Osteoblast (primary cell): Measurements from ENCODE around the gene SURF1. TPM values are rescaled to one million over a fixed set of nuclear protein-coding genes. Genes with fewer than 3 reads are reported as not detected.

Experiments
- DNase-seq: peaks from one replicate; pipeline ENCODE4 v3.0.0; 2011; ENCODE audit warnings: low spot score, mixed read lengths; ENCODE audit not compliant: insufficient read length; ENCODE audit errors: missing footprints
- H2AFZ ChIP-seq: 2 replicates; pipeline ENCODE4 v1.6.0; 2011; ENCODE audit warnings: mild to moderate bottlenecking, low read length
- H3K27ac ChIP-seq: 2 replicates; pipeline ENCODE4 v1.5.1; 2011; ENCODE audit warnings: mild to moderate bottlenecking, low read depth, low read length, moderate library complexity
- H3K27me3 ChIP-seq: 2 replicates; pipeline ENCODE4 v1.6.0; 2012; ENCODE audit warnings: mild to moderate bottlenecking, control low read depth, inconsistent platforms, low read length, moderate library complexity; ENCODE audit not compliant: insufficient read depth
- H3K36me3 ChIP-seq: 2 replicates; pipeline ENCODE4 v1.5.1; 2011; ENCODE audit warnings: mild to moderate bottlenecking, low read length, control low read depth, moderate library complexity; ENCODE audit not compliant: insufficient read depth
- H3K4me1 ChIP-seq: 2 replicates; pipeline ENCODE4 v1.5.1; 2011; ENCODE audit warnings: mild to moderate bottlenecking, low read length, control low read depth, moderate library complexity; ENCODE audit not compliant: insufficient read depth
- H3K4me2 ChIP-seq: 2 replicates; pipeline ENCODE4 v1.6.0; 2011; ENCODE audit warnings: mild to moderate bottlenecking, low read length; ENCODE audit not compliant: insufficient read depth
- H3K4me3 ChIP-seq: fragments of 200-600 bp; sonication (generic); 3 replicates; pipeline ENCODE4 v1.5.1; 2012; ENCODE audit warnings: mild to moderate bottlenecking, low read length, inconsistent platforms; ENCODE audit not compliant: insufficient read depth
- H3K79me2 ChIP-seq: 2 replicates; pipeline ENCODE4 v1.6.0; 2012; ENCODE audit warnings: mild to moderate bottlenecking, low read length, control low read depth, inconsistent platforms; ENCODE audit not compliant: insufficient read depth
- H3K9me3 ChIP-seq: 2 replicates; pipeline ENCODE4 v1.5.1; 2011; ENCODE audit warnings: low read depth, low read length, control low read depth
- H4K20me1 ChIP-seq: 2 replicates; pipeline ENCODE4 v1.6.0; 2012; ENCODE audit warnings: mild to moderate bottlenecking, low read length, control low read depth; ENCODE audit not compliant: insufficient read depth
- CTCF ChIP-seq: IDR thresholded peaks from 2 replicates; pipeline ENCODE4 v1.5.1; 2011; ENCODE audit warnings: mild to moderate bottlenecking, low read depth, low read length, moderate library complexity; ENCODE audit errors: extremely low read depth
- total RNA-seq: library from RNA; depleted of rRNA; stranded (reverse); fragments of >200 nt; gene quantifications from 2 replicates; pipeline ENCODE4 v1.2.3, GENCODE V29; 2012

The SURF1 gene
- total RNA-seq, 1 donor: 21.0 TPM

DNA sequence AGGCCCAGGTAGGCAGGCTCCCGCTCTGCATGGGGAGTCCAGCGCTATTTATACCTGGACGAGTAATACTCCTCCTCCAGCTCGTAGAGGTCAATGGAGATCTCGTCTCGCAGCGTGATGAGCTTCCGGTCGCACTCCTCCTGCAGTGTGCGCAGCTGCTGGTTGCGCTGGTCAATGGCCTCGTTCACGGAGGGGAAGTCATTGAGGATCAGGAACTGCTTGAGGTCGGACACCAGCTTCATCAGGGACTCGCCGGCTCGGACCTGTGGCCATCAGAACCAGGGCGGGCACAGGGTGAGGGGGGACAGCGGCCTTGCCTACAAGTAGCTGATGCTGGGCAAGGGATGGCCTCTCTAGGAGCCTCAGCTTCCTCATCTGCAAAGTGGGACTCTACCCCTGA is 12.2 kb downstream of the SURF1 start:
- no peak for TF ChIP-seq CTCF
- Histone ChIP-seq H4K20me1 (peaks cover 25% of the 10 kb centered on the region), H3K4me3 (no peak overlapping the region), H3K4me1 (peaks cover 10% of the 10 kb centered on the region), H3K79me2 (peaks cover 37% of the 10 kb centered on the region), H3K4me2 (no peak overlapping the region), H2AFZ (no peak overlapping the region), H3K27ac (no peak overlapping the region), H3K9me3 (no peaks in the 10 kb centered on the region), H3K27me3 (no peaks in the 10 kb centered on the region), H3K36me3 (peaks cover 65% of the 10 kb centered on the region)
- no peak for DNase-seq

- H3K4me3 ChIP-seq: no peak overlapping the region
- peaks cover 63% of the 10 kb centered on the region for H3K36me3 ChIP-seq
- no peak overlapping the region for H3K4me2 ChIP-seq
- DNase-seq: peak; percentile 87
- peaks cover 16% of the 10 kb centered on the region for H4K20me1 ChIP-seq
- H3K79me2 ChIP-seq: peaks cover 26% of the 10 kb centered on the region
- H2AFZ ChIP-seq: no peak overlapping the region
- H3K4me1 ChIP-seq: peaks cover 7% of the 10 kb centered on the region
- H3K27me3 ChIP-seq: no peaks in the 10 kb centered on the region
- no peaks in the 10 kb centered on the region for H3K9me3 ChIP-seq
- H3K27ac ChIP-seq: no peak overlapping the region
- TF ChIP-seq CTCF: peak; percentile 14
These were observed 13.7 kb downstream of the SURF1 start for GRCh38 chr9:133342570-133342969.

DNA sequence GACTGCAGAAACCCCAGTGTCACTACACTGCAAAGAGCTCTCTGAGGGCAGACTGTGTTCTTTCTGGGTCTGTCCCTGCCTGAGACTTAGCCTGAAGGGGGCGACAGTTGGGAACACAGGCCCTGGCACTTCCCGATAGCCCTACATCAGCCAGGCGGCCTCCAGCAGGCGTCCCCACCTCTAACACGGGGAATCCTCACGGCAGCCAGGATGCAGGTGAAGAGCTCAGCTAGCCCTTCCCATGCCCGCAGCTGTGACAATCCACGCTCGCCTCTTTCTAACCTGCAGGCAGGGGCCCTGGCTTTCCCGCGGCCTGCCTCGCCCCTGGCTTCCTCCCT is 14.2 kb downstream of the SURF1 start:
- Histone ChIP-seq H3K27me3 (no peaks in the 10 kb centered on the region), H3K36me3 (peaks cover 63% of the 10 kb centered on the region), H3K27ac (no peak overlapping the region), H3K79me2 (peaks cover 22% of the 10 kb centered on the region), H3K9me3 (no peaks in the 10 kb centered on the region), H3K4me1 (peaks cover 7% of the 10 kb centered on the region), H4K20me1 (peaks cover 16% of the 10 kb centered on the region), H2AFZ (no peak overlapping the region), H3K4me2 (no peak overlapping the region), H3K4me3 (no peak overlapping the region)
- DNase-seq: peak; percentile 65
- TF ChIP-seq CTCF: peak; percentile 13

GRCh38 chr9:133341369-133342068 is 14.8 kb downstream of the SURF1 start:
- Histone ChIP-seq H3K4me1 (peaks cover 8% of the 10 kb centered on the region), H3K4me2 (no peak overlapping the region), H3K9me3 (no peaks in the 10 kb centered on the region), H3K27ac (no peak overlapping the region), H2AFZ (no peak overlapping the region), H4K20me1 (peaks cover 15% of the 10 kb centered on the region), H3K36me3 (peaks cover 63% of the 10 kb centered on the region), H3K4me3 (no peak overlapping the region), H3K79me2 (peaks cover 17% of the 10 kb centered on the region), H3K27me3 (no peaks in the 10 kb centered on the region)
- peak; percentile 27 for DNase-seq
- TF ChIP-seq CTCF: no peak
